GM03348 (cell line): ENCODE measurements around the gene CAB39L.

ENCODE experiments used
- DNase-seq: peaks from one replicate; pipeline ENCODE4 v3.0.0; 2012; ENCODE audit warnings: low spot score

Gene CAB39L

GRCh38 chr13:49399801-49400472, 43.9 kb downstream of the CAB39L start:
- DNase-seq, result no peak

GRCh38 chr13:49395878-49396380, 47.9 kb downstream of the CAB39L start:
- no peak for DNase-seq

DNA sequence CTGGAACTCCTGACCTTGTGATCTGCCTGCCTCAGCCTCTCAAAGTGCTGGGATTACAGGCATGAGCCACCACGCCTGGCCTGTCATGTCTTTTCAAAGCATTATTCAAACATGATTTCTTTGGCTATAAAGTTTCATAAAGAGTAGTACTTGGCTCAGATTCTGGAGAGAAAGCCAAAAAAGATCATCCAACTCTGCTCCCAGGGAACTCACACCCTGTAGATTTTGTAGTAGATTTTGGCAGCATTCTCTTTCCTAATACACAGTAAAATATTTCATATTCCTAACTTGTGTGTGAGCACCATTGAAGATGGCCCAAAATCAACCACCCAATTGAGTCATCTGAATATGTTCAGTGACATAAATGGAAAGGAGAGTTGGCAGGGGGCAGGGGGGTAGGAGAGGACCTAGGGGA, 48.4 kb downstream of the CAB39L start:
- peak; percentile 35 for DNase-seq

- no peak for DNase-seq
These were observed 55.7 kb downstream of the CAB39L start for GRCh38 chr13:49388091-49388635.

DNA sequence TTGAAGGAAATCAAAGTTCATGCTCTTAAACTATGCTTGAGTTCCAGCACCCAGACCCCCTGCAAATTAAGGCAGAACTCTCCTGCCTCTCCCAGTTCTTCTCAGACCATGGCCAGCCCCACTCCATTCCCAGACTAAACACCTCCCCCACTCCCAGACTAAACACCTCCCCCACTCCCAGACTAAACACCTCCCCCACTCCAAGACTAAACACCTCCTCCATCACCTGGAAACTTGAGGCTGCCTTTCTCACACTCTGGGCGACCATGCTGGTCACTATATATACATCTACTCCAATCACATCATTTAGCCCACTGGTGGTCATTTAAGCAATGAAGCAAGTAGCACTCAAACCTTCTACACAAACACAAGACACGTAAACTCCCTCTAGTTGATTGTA, 57.2 kb downstream of the CAB39L start:
- DNase-seq, result no peak

DNA sequence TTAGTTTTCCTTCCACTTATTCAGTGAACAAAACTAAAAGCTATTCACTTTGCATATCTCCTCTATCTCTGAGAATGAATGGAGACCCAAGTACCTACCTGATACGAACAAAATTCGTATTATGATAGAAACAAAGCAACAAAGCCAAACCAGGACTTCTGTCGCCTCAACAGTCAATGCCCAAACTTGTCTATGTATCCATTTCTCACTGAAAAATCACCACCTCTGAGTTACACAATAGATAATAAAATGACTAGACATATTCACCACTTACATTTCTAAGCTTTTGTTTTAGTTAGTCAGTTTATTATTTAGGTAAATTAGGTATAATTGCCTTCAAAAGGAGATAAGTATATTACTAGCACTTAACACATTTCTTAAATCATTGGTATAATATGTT, 67.7 kb downstream of the CAB39L start:
- no peak for DNase-seq

- peak; percentile 59 for DNase-seq
These were observed 69.1 kb downstream of the CAB39L start for GRCh38 chr13:49374585-49375290.

DNA sequence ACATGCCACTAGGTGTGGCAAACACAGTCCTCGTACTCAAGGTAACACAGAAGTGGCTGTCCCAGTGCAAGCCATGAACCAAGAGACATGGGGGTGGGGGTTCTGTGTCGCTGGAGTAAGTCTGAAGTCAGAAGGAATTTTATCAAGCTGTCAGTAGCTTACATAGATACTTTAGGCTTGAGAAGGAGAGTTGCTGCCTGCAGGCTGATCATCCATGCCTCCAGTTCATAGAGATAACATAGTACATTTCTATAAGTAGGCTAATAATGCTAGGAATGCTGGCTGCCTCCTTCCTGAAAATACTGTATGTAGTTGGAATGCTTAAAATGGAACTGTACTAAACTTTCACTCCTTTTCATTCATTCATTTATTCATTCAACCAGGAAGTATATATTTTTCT, 70.1 kb downstream of the CAB39L start:
- no peak for DNase-seq

- no peak for DNase-seq
These were observed 71.8 kb downstream of the CAB39L start for GRCh38 chr13:49371943-49372613.

- DNase-seq, result no peak
These were observed 73.5 kb downstream of the CAB39L start for GRCh38 chr13:49370371-49370770.

DNA sequence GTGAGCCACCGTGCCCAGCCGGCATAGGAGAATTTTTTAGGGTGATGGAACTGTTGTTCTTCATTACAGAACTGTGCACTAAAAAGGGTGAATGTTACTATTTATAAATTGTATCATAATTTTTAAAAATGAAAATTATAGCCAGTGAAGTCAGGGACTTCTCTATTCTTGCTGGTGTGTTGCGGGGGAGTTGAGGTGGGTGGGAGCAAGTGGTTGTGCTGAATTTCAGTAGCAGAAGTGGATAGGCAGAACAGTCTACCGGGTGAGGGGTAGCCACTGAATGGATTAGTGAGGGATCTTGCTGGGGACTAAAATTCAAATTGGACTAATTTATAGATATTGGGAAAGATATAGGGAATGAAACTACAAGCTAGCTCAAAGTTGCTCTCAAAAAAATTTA, 74.0 kb downstream of the CAB39L start:
- no peak for DNase-seq

GRCh38 chr13:49368688-49369087, 75.2 kb downstream of the CAB39L start:
- no peak for DNase-seq

DNA sequence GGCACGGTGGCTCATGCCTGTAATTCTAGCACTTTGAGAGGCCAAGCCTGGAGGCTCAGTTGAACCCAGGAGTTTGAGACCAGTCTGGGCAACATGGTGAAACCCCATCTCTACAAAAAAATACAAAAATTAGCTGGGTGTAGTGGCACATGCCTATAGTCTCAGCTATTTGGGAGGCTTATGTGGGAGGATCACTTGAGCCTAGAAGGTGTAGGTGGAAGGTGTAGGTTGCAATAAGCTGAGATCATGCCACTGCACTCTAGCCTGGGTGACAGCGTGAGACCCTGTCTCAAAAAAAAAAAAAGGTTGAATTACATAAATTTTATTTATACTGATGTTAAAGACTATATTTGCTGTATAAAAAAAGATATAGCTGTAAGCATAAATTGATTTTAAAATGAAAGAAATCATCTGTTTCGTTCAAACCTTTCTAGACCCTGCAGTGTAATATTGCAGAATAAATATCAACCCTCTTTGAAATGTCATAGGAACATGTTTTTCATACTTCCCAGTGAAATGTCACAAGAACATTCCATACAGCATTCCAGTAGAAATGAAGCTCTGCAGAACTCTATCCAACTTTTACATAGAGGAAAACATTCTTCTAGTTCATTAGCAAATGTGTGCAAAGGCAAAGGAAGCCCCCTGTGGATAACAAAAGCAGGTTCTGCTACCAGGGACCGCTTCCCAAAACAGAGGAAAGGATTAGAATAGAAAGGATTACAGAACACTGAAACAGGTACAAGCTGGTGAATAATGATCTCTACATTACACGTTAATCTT, 76.0 kb downstream of the CAB39L start:
- DNase-seq, result peak; percentile 29

- DNase-seq, result no peak
These were observed 77.0 kb downstream of the CAB39L start for GRCh38 chr13:49366841-49367240.

DNA sequence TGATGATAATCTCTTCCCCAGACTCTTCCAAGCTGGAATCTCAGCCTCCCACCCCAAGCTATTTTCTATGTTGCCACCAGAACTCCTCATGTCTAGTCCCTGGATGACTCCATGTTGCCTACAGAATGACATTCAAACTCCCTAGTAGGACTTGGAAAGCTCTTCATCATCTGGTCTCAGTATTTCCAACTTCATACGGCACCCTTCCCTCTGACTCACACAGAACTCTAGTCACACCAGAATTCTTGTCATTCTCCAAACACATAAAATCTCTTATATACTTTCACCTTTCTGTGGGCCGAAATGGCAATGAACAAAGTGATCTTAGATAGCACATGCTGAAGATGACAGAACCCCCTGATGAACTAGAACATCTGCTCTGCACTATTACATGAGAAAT, 86.2 kb downstream of the CAB39L start:
- peak; percentile 64 for DNase-seq

- DNase-seq, result peak; percentile 80
These were observed 87.6 kb downstream of the CAB39L start for GRCh38 chr13:49356223-49356622.

GRCh38 chr13:49354719-49355118, 89.1 kb downstream of the CAB39L start:
- no peak for DNase-seq

DNA sequence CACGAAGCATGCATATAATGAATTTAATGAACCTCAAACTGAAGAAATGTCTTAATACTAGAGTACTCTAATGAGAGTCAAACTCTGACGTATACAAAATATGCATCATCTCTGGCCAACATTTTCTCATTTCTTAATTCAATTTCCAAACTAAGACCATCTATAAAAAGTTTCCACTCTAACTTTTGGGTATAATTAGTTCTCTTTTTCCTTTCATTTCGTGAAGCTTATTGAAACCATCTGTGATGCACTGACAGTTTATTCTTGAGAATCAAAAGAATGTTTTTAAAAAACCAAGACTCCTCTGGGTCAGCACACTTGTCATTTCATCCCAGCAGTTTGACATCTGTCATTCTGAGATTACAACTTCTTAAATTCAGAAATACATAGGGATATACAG, 90.0 kb downstream of the CAB39L start:
- DNase-seq, result peak; percentile 7

DNA sequence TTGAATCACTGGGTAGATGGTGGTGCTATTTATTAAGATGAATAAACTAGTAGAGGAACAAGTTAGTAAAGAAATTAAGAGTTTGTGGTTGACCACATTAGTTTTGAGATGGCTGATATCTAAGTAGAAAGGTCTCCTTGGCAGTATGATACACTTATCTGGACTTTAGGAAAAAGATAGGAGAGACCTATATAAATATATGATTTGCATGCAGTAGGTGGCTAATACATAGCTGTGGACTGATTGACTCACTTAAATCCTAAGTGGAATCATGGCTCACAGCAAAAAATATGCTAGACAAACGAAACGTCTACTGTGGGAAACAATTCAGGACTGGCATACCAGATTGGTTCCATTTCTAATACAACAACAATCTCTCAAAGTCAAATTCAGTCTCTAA, 92.0 kb downstream of the CAB39L start:
- DNase-seq, result no peak

DNA sequence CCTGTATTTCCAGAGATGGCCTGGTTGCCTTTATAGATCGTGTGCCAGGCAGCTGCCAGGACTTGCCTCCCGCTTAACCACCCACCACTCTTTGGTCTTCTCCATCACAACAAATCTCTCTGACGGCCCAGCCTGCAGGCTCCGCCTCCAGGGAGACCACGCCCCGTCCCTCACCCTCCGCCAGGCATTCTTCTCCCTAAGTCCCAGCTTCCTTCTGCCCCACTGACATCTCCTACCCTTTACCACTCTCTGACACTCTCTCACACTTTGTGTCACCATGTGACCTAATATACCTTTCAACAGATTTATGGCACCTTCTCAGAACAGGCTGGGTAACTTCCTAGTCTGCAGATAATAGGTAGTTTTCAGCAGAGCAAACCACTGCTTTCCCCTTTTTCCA, 95.1 kb downstream of the CAB39L start:
- no peak for DNase-seq

DNA sequence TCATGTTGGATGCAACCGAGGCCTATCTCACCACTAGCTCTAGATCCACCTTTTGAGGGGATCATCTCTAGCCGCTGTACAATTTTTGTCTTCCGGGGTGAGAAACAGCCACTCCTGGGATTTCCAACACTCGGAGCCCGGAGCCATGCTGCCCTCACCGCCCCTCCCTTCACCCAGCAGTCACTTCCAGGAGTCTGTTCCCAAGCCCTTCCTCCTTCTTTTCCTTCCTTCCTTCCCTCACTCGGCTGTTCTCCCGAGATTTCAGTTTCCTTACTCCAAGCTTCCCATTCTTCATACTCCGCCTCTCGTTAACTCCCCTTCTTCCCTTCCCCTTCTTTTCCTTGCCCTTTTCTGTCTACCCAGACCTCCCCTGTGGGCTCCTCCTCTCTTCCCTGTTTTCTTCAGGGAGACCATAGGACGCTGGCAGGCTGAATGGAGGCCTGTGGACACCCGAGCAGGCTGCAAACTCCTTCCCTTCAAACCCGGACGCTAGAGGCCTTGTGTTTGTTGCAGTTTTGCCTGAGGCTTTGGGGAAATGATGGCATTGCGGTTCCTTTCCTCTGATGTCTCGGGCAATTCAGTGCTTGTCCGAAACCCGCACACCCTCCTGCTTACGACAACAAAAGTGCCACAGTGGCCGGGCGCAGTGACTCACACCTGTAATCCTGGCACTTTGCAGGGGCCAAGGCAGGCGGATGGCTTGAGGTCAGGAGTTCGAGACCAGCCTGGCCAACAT, 96.0 kb downstream of the CAB39L start:
- no peak for DNase-seq
